HEK293 (cell line): ENCODE measurements around the gene CEP350.

Experiments used
- CTCF ChIA-PET: fragments of 350-600 bp; formaldehyde crosslinking; extraction: SDS; loops from one replicate; lab custom pipeline; 2021; ENCODE audit warnings: antibody characterized with exemption; lab: Yijun Ruan, JAX
- POLR2A ChIA-PET: fragments of 300-600 bp; formaldehyde crosslinking; extraction: SDS; loops from one replicate; lab custom pipeline; 2020; ENCODE audit warnings: antibody characterized with exemption, inconsistent platforms; lab: Yijun Ruan, JAX
- H3K27ac ChIP-seq: fragments of 200-500 bp; sonication (Bioruptor generic); 2 replicates; pipeline ENCODE4 v1.5.1; 2014; ENCODE audit warnings: low read depth, low read length, control low read depth, inconsistent platforms; ENCODE audit errors: extremely low read depth
- H3K36me3 ChIP-seq, 2 experiments: fragments of 200-500 bp in 1 of 2; sonication (Bioruptor generic) in 1 of 2; 1 replicate in 1 of 2; 2 replicates in 1 of 2; pipeline ENCODE4 v1.5.1; 2014 to 2017; ENCODE audit warnings: inconsistent platforms in 2 of 2, low read length in 2 of 2; ENCODE audit not compliant: control insufficient read depth in 2 of 2, insufficient read depth in 1 of 2
- H3K4me1 ChIP-seq: fragments of 200-500 bp; sonication (Bioruptor generic); 2 replicates; pipeline ENCODE4 v1.5.1; 2014; ENCODE audit warnings: mild to moderate bottlenecking, low read length, inconsistent platforms; ENCODE audit not compliant: control insufficient read depth, insufficient read depth
- H3K4me3 ChIP-seq: 2 replicates; pipeline ENCODE4 v1.5.1; 2011; ENCODE audit warnings: low read depth, mild to moderate bottlenecking, control low read depth, low read length, moderate library complexity
- H3K9me3 ChIP-seq: fragments of 200-500 bp; sonication (Bioruptor generic); 2 replicates; pipeline ENCODE4 v1.5.1; 2014; ENCODE audit warnings: low read depth, low read length, inconsistent platforms; ENCODE audit not compliant: control insufficient read depth, insufficient read depth
- BCL6B ChIP-seq: fragments of 450-650 bp; formaldehyde crosslinking; IDR thresholded peaks from 2 replicates; pipeline ENCODE4 v1.5.1; 2017; ENCODE audit warnings: missing biosample characterization, missing genetic modification characterization
- GFI1B ChIP-seq: fragments of 450-650 bp; formaldehyde crosslinking; IDR thresholded peaks from 2 replicates; pipeline ENCODE4 v1.5.1; 2016; ENCODE audit warnings: missing biosample characterization, missing genetic modification characterization
- HOXC10 ChIP-seq: sonication (generic); formaldehyde crosslinking; IDR thresholded peaks from 2 replicates; pipeline ENCODE4 v1.8.1; 2023; ENCODE audit warnings: mild to moderate bottlenecking, missing genetic modification reagents
- IKZF3 ChIP-seq: fragments of 450-650 bp; IDR thresholded peaks from 2 replicates; pipeline ENCODE4 v1.5.0; 2018; ENCODE audit warnings: missing biosample characterization, mild to moderate bottlenecking, missing genetic modification characterization, moderate library complexity
- OSR2 ChIP-seq: fragments of 450-650 bp; formaldehyde crosslinking; IDR thresholded peaks from 2 replicates; pipeline ENCODE4 v1.5.1; 2016; ENCODE audit warnings: missing biosample characterization, missing genetic modification characterization
- REST ChIP-seq: fragments of 450-650 bp; formaldehyde crosslinking; IDR thresholded peaks from 2 replicates; pipeline ENCODE4 v1.5.1; 2016; ENCODE audit warnings: missing biosample characterization, missing genetic modification characterization
- ZBTB10 ChIP-seq: fragments of 450-650 bp; formaldehyde crosslinking; IDR thresholded peaks from 2 replicates; pipeline ENCODE4 v1.5.1; 2016; ENCODE audit warnings: missing biosample characterization, missing genetic modification characterization
- ZFP3 ChIP-seq: fragments of 450-650 bp; formaldehyde crosslinking; IDR thresholded peaks from 2 replicates; pipeline ENCODE4 v1.5.1; 2016; ENCODE audit warnings: low read depth, missing biosample characterization, missing genetic modification characterization
- ZNF157 ChIP-seq: fragments of 450-650 bp; formaldehyde crosslinking; IDR thresholded peaks from 2 replicates; pipeline ENCODE4 v1.5.1; 2016; ENCODE audit warnings: missing biosample characterization, missing genetic modification characterization
- ZNF16 ChIP-seq: fragments of 450-650 bp; formaldehyde crosslinking; IDR thresholded peaks from 2 replicates; pipeline ENCODE4 v1.5.1; 2016; ENCODE audit warnings: low read depth, missing biosample characterization, missing genetic modification characterization
- ZNF266 ChIP-seq: fragments of 450-650 bp; formaldehyde crosslinking; IDR thresholded peaks from 2 replicates; pipeline ENCODE4 v1.5.1; 2016; ENCODE audit warnings: missing biosample characterization, missing genetic modification characterization, low read depth
- ZNF292 ChIP-seq: fragments of 450-650 bp; formaldehyde crosslinking; IDR thresholded peaks from 2 replicates; pipeline ENCODE4 v1.5.1; 2016; ENCODE audit warnings: low read depth, missing biosample characterization, missing genetic modification characterization, borderline replicate concordance
- ZNF561 ChIP-seq: fragments of 450-650 bp; IDR thresholded peaks from 2 replicates; pipeline ENCODE4 v1.5.1; 2018; ENCODE audit warnings: missing biosample characterization, missing genetic modification characterization, borderline replicate concordance
- ZNF626 ChIP-seq: fragments of 450-650 bp; sonication (Bioruptor Pico); formaldehyde crosslinking; IDR thresholded peaks from 2 replicates; pipeline ENCODE4 v1.5.1; 2018; ENCODE audit warnings: missing biosample characterization, missing genetic modification characterization, inconsistent platforms
- ZNF776 ChIP-seq: fragments of 450-650 bp; formaldehyde crosslinking; IDR thresholded peaks from 2 replicates; pipeline ENCODE4 v1.5.0; 2017; ENCODE audit warnings: missing biosample characterization, missing genetic modification characterization, borderline replicate concordance
- ZNF785 ChIP-seq: fragments of 450-650 bp; formaldehyde crosslinking; IDR thresholded peaks from 2 replicates; pipeline ENCODE4 v1.5.1; 2016; ENCODE audit warnings: missing biosample characterization, missing genetic modification characterization
- ZNF792 ChIP-seq: fragments of 450-650 bp; formaldehyde crosslinking; IDR thresholded peaks from 2 replicates; pipeline ENCODE4 v1.5.1; 2016; ENCODE audit warnings: missing biosample characterization, missing genetic modification characterization
- TF ChIP-seq, protein P1 (sequence below): fragments of 450-650 bp; formaldehyde crosslinking; IDR thresholded peaks from 2 replicates; pipeline ENCODE4 v1.5.1; 2016; ENCODE audit warnings: missing biosample characterization, missing genetic modification characterization, borderline replicate concordance

The CEP350 gene

DNA sequence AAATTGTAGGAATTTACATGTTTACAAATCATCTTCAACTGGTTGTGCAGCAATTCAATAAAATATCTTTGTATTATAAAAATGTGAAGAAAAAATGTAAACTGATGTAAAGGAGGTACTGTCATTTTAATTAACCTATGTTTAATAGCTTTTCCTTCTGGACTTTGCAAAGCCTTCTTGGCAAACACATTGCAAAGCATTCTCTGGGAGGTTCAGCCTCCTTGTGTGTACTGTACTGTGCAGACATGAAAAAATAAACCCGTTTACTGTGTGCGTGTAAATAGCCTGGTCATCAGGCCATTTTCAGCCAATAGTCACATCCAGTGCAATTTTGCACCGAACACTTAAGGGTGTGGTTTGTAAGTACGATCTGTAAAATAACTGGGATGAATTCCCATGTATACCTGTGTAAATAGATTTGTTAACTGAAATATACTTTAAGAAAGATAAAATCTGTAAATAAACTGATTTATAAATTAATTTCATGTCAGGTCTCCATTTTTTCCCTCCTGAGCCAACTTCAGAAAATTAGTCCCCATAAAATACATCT lies 159.9 kb downstream of the CEP350 start:
- H3K9me3 ChIP-seq, result no peaks in the 10 kb centered on the region
- no peaks in the 10 kb centered on the region for H3K4me1 ChIP-seq
- CTCF ChIA-PET, result interaction anchor here (1.1 to 2.3 kb wide), 3 partner anchors 54 to 407 kb away, joined by 3 to 7 read pairs (median 4); no protein-coding TSS in a partner anchor
- POLR2A ChIA-PET, result no interaction called here
- TF ChIP-seq ZNF266 (tag by site-specific recombination), result no peak
- no peak for TF ChIP-seq IKZF3
- TF ChIP-seq ZNF561 (tag by site-specific recombination), result no peak
- no peak for TF ChIP-seq ZNF292 (tag by site-specific recombination)
- no peak for TF ChIP-seq REST (tag by site-specific recombination)
- TF ChIP-seq HOXC10 (CRISPR knock-in tag), result no peak
- TF ChIP-seq, protein P1, sequence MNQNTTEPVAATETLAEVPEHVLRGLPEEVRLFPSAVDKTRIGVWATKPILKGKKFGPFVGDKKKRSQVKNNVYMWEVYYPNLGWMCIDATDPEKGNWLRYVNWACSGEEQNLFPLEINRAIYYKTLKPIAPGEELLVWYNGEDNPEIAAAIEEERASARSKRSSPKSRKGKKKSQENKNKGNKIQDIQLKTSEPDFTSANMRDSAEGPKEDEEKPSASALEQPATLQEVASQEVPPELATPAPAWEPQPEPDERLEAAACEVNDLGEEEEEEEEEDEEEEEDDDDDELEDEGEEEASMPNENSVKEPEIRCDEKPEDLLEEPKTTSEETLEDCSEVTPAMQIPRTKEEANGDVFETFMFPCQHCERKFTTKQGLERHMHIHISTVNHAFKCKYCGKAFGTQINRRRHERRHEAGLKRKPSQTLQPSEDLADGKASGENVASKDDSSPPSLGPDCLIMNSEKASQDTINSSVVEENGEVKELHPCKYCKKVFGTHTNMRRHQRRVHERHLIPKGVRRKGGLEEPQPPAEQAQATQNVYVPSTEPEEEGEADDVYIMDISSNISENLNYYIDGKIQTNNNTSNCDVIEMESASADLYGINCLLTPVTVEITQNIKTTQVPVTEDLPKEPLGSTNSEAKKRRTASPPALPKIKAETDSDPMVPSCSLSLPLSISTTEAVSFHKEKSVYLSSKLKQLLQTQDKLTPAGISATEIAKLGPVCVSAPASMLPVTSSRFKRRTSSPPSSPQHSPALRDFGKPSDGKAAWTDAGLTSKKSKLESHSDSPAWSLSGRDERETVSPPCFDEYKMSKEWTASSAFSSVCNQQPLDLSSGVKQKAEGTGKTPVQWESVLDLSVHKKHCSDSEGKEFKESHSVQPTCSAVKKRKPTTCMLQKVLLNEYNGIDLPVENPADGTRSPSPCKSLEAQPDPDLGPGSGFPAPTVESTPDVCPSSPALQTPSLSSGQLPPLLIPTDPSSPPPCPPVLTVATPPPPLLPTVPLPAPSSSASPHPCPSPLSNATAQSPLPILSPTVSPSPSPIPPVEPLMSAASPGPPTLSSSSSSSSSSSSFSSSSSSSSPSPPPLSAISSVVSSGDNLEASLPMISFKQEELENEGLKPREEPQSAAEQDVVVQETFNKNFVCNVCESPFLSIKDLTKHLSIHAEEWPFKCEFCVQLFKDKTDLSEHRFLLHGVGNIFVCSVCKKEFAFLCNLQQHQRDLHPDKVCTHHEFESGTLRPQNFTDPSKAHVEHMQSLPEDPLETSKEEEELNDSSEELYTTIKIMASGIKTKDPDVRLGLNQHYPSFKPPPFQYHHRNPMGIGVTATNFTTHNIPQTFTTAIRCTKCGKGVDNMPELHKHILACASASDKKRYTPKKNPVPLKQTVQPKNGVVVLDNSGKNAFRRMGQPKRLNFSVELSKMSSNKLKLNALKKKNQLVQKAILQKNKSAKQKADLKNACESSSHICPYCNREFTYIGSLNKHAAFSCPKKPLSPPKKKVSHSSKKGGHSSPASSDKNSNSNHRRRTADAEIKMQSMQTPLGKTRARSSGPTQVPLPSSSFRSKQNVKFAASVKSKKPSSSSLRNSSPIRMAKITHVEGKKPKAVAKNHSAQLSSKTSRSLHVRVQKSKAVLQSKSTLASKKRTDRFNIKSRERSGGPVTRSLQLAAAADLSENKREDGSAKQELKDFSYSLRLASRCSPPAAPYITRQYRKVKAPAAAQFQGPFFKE (tag by site-specific recombination), result no peak
- no peak for TF ChIP-seq ZNF16 (tag by site-specific recombination)
- TF ChIP-seq ZNF785 (tag by site-specific recombination), result no peak
- TF ChIP-seq ZNF776 (tag by site-specific recombination), result no peak
- TF ChIP-seq ZFP3 (tag by site-specific recombination), result no peak
- no peak for TF ChIP-seq GFI1B (tag by site-specific recombination)
- no peak for TF ChIP-seq BCL6B (tag by site-specific recombination)
- TF ChIP-seq OSR2 (tag by site-specific recombination), result no peak
- TF ChIP-seq ZNF157 (tag by site-specific recombination), result no peak
- no peak for TF ChIP-seq ZNF626 (tag by site-specific recombination)
- no peak for TF ChIP-seq ZBTB10 (tag by site-specific recombination)
- no peak for TF ChIP-seq ZNF792 (tag by site-specific recombination)
- TF ChIP-seq, all 188 proteins: peak for 0
- Histone ChIP-seq H3K36me3 (peaks cover 20 to 44% of the 10 kb centered on the region in 2 experiments), H3K4me3 (no peak overlapping the region), H3K27ac (no peak overlapping the region)
